ENCODE data around the gene SRRT.
A peak's percentile ranks its signal among the peaks of the same experiment; 100 is the strongest.

SRRT gene

GRCh38 chr7:100856871-100857282 is 18.0 kb upstream of the SRRT start:
- DNase-seq = no peak

GRCh38 chr7:100859856-100860255 is 15.0 kb upstream of the SRRT start:
- no peak for DNase-seq

GRCh38 chr7:100860702-100861615 is 13.9 kb upstream of the SRRT start:
- DNase-seq = no peak

GRCh38 chr7:100861616-100861985 is 13.3 kb upstream of the SRRT start:
- DNase-seq = no peak

- no peak for DNase-seq
Measured at GRCh38 chr7:100863406-100863950, 11.4 kb upstream of the SRRT start.

- no peak for DNase-seq
Measured at GRCh38 chr7:100864263-100864845, 10.5 kb upstream of the SRRT start.

- no peak for DNase-seq
Measured at GRCh38 chr7:100865372-100865911, 9.5 kb upstream of the SRRT start.

GRCh38 chr7:100865938-100866728 is 8.8 kb upstream of the SRRT start:
- no peak for DNase-seq

- no peak for DNase-seq
Measured at GRCh38 chr7:100866729-100867039, 8.2 kb upstream of the SRRT start.

- peak; percentile 51 for DNase-seq
Measured at GRCh38 chr7:100867040-100867775, 7.7 kb upstream of the SRRT start, which contains the start of gene TRIP6. TSS of gene TRIP6 (plus strand) at chr7:100867387. CDS start at chr7:100867498, 111 bp downstream.

- DNase-seq = peak; percentile 58
Measured at GRCh38 chr7:100867776-100868485, 7.0 kb upstream of the SRRT start.

GRCh38 chr7:100873599-100874299 is 1.2 kb upstream of the SRRT start:
- no peak for DNase-seq

GRCh38 chr7:100874300-100874576 is 665 bp upstream of the SRRT start:
- no peak for DNase-seq

- no peak for DNase-seq
Measured at GRCh38 chr7:100875356-100875751, 451 bp downstream of the SRRT start.

GRCh38 chr7:100878013-100878412 is 3.1 kb downstream of the SRRT start:
- DNase-seq = no peak

- DNase-seq = no peak
Measured at GRCh38 chr7:100878685-100879084, 3.8 kb downstream of the SRRT start.

- no peak for DNase-seq
Measured at GRCh38 chr7:100879685-100880261, 4.9 kb downstream of the SRRT start.

GRCh38 chr7:100880645-100881044 is 5.7 kb downstream of the SRRT start:
- no peak for DNase-seq

GRCh38 chr7:100881136-100881535 is 6.2 kb downstream of the SRRT start:
- no peak for DNase-seq

GRCh38 chr7:100882201-100882600 is 7.3 kb downstream of the SRRT start:
- DNase-seq = no peak
